Measurements from ENCODE around the gene ARSG. TPM values are rescaled to one million over a fixed set of nuclear protein-coding genes. Genes with fewer than 3 reads are reported as not detected.

ARSG gene
- total and polyA plus RNA-seq, 10 of the 15 experiments (the other 5 are each of a cell fraction or from before 2014, with no cell fraction given), result 2.9 to 13.5 (median 7.6) TPM

- no peak overlapping the region for H2AFZ ChIP-seq (ENCODE audit: control insufficient read depth, low read depth, low read length)
- ChIA-PET SMC1A (ENCODE audit: uncharacterized antibody, unreplicated experiment) (interaction anchor here (0.9 to 2.3 kb wide), 7 partner anchors 19 to 211 kb away, joined by 3 to 9 read pairs (median 4); no protein-coding TSS in a partner anchor), CTCF (interaction anchor here (0.8 to 4.9 kb wide), 5 partner anchors 26 to 176 kb away, joined by 3 to 27 read pairs (median 5); no protein-coding TSS in a partner anchor), RAD21 (ENCODE audit: unreplicated experiment) (interaction anchor here (0.7 to 6.9 kb wide), 5 partner anchors 41 to 171 kb away, joined by 3 to 54 read pairs (median 4); partner anchors contain the start of gene WIPI1), POLR2A (interaction anchor here (0.5 to 4.7 kb wide), 6 partner anchors 42 to 671 kb away, joined by 3 to 28 read pairs (median 4); partner anchors contain the start of genes AMZ2 and WIPI1)
- ATAC-seq (no peak), DNase-seq (ENCODE audit: low read depth, low spot score) (no peak), FAIRE-seq (no peak)
- no peaks in the 10 kb centered on the region for H3K9me3 ChIP-seq (replicated peaks; ENCODE audit: control insufficient read depth, insufficient read depth, low read length)
- BruUV-seq (replicated peaks), result no TSS peak
- peak overlapping the region; percentile 98 for H3K9ac ChIP-seq (ENCODE audit: control insufficient read depth, insufficient read depth, low read length)
- no peaks in the 10 kb centered on the region for H3K27me3 ChIP-seq (replicated peaks in 1 of 2; ENCODE audit: control insufficient read depth in 2 of 2, insufficient read depth in 2 of 2, low read length in 1 of 2)
- peaks cover 16% of the 10 kb centered on the region for H3K4me1 ChIP-seq (ENCODE audit: control insufficient read depth, insufficient read depth, low read length)
- in situ Hi-C loops (cut with MboI) (no loop called here), intact Hi-C loops (cut with micrococcal nuclease; ENCODE audit: unreplicated experiment) (no loop called here)
- H3K27ac ChIP-seq (ENCODE audit: control insufficient read depth, insufficient read depth), result peak overlapping the region; percentile 95
- H3K79me2 ChIP-seq (ENCODE audit: control insufficient read depth, insufficient read depth, low read length), result peaks cover 40% of the 10 kb centered on the region
- H3K4me2 ChIP-seq (ENCODE audit: control insufficient read depth, insufficient read depth), result peak overlapping the region; percentile 92
- WGBS (ENCODE audit: insufficient coverage, insufficient replicate concordance, low lambda C conversion rate, missing lambda C conversion rate), result 53% methylated on average over 7 of the region's 7 CpGs
- peak overlapping the region; percentile 69 for H3K4me3 ChIP-seq
- TF ChIP-seq ZNF687 (IDR thresholded peaks at IDR 0.05), result no peak
- TF ChIP-seq MLLT1 (IDR thresholded peaks at IDR 0.05), result peak; percentile 25; the same call in 1 of the 2 replicates
- no peak for TF ChIP-seq MXI1 (IDR thresholded peaks at IDR 0.05; ENCODE audit: low read depth, low read length)
- no peaks in the 10 kb centered on the region for H4K20me1 ChIP-seq (ENCODE audit: control insufficient read depth, insufficient read depth)
- no peaks in the 10 kb centered on the region for H3K36me3 ChIP-seq (ENCODE audit: control insufficient read depth in 2 of 2, insufficient read depth in 2 of 2, low read length in 1 of 2)
These were observed 1.8 kb upstream of the ARSG start for GRCh38 chr17:68289473-68289872.
